Stimulated activated CD4-positive, alpha-beta T cell treated with anti-CD3 and anti-CD28 coated beads, Interleukin-1b, Interleukin-23, amount 100 ng/mL, for 48 hours (primary cell): Measurements from ENCODE around the gene C7.

ENCODE experiments used
- DNase-seq: peaks from one replicate; pipeline ENCODE4 v3.0.0-alpha.2; 2020

The C7 gene

DNA sequence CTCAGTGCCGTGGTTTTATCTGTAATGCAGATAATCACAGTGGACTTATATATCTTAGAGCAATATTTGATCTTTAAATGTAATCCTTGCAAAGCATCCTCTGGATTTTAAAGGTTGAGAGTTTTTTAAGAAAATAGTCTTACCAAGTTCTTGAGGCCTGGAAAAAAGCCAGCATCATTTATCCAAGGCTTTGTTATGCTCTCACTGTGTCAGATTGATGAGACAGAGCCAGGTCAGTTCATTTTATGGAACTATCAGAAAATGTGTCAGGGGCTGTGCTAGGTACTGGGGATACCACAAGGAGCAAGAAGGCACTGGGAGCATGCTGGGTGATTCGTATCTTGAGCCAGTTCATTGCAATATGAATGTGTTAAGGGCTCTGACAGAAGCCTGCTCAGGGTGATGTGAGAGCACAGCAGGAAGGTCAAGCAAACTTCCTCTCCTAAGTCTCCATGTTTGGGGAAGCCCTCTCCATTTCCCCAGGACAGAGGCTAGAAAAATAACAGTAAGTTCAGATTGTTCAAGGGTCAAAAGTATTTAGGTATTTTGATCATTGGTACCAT lies 19.7 kb downstream of the C7 start:
- DNase-seq: no peak

DNA sequence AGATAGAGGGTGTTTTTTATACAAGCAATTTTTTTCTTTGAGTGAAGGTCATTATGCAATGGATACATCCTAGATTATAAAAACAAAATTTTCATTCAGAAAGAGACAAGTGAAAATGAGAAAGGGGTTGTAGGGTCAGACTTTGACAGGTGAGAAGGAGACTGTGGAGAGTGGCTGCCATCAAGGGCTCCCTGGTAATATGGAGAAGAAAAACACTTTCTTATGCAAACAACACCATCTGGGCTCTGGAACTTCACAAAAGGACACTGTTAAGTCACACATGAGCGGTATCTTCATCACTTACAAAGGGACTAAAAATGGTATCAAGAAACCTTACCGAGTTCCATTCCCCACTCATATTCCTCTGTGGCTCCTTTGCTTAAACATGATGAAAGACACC lies 23.5 kb downstream of the C7 start:
- no peak for DNase-seq

DNA sequence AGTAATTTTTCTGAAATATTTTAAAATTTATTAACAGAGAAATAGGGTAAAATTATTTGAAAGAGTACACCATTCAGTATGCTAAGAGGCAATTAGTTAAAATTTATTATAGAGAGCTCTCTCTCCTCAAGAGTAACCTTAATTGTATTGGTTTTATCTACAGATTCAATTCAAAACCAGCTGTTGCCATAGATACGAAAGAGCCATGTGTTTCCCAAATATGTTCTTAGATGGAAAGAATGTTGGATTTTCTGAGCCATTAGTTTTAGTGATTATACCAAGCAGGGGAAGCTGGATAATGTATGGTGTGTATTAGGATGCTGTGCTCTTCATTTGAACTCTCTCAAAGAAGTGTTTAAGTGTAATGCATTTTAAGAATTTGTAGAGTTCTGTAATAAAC lies 27.8 kb downstream of the C7 start:
- no peak for DNase-seq

DNA sequence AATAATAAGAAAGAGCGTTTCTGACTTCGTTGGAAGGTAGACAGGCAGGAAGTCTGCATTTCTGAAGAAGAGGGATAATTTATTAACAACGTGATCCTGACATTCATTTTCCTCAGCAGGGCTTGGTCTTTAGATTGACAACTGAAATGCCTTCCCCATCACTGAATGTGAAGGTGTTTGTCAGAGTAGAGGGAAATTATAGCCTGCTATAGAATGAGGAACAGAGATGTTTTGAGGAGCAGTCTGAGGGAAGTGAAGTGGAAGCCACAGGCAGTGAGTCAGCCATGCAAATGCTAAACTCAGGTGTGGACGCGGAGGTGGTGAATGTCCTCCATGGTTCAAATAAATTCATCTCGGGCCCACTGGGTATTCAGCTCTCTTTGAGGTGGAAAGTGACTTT lies 30.5 kb downstream of the C7 start:
- no peak for DNase-seq

DNA sequence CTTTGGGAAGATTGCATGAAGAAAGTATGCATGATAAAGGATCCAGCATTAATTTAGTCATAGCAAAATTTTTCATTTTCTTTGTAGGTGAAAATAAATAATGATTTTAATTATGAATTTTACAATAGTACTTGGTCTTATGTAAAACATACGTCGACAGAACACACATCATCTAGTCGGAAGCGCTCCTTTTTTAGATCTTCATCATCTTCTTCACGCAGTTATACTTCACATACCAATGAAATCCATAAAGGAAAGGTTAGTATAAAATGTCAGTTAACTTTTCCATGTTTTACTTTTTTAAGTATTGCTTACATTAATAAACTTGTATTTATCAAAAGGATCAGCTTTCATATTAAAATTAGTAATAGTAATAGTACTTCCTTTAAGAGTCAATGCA lies 35.8 kb downstream of the C7 start:
- no peak for DNase-seq

DNA sequence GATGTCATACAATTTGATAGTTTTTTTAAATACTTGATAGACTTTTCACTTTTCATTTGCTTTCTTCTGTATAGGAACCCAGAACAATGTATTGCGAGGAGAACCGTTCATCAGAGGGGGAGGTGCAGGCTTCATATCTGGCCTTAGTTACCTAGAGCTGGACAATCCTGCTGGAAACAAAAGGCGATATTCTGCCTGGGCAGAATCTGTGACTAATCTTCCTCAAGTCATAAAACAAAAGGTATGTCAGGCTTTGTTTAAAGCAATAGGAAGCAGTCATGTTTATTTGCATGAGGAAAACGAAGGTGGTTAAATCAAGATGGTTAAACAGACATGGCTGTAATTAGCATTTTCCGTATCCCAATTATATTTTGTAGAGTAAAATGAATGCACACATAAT lies 46.0 kb downstream of the C7 start:
- no peak for DNase-seq

DNA sequence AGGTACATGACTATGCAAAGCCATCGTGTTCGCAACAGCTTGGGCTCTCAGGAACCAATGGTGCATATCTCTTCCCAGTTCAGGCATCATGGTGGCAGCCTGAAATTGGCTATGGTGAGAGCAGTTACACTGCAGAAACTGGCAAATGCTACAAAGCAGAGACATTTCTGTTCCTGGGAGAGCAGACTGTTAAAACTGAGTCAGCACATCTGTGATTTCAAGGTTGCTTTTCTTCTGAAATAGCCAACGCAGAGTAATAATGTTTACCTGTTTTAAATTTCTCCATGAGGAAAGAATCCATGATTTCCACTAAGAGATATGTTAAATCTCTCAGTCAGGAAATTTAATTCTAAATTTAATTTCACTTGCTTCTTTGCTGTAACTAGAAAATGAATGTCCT lies 47.8 kb downstream of the C7 start:
- no peak for DNase-seq

DNA sequence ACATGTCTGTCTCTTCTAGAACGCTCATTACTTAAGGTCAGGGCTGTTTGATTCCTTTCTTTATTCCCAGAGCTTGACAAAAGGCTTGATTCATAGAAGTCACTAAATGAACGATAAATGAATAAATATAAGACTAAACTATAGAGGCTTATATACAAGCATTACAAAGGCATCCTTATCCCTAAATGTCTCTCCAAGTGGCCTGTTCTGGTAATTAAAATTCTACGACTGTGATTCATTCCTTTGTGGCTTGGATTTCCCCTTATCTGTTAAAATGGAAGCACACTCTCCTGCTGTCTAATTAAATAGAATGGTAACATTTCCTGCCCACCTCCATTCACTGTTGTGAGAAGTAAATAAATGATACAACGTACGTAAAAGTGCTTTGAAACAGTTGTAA lies 49.5 kb downstream of the C7 start:
- no peak for DNase-seq

DNA sequence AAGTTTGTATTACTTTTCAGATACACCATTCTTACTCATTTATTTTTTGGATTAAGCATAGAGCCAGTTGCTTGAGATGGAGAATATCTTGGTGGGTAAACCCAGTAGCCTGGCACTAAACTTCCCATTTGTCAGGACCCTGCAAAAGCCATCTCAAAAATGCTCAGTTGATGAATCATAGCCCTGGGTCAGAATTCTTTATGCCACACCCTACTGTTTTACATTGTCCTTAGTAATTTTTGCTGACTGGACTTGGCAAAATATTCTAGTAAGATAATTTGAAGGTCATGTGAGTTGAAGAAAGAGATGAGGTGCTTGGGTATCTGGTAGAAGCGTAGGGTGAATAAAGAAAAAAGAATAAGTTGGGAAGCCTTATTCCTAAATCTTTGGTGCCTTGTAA lies 50.7 kb downstream of the C7 start:
- no peak for DNase-seq

DNA sequence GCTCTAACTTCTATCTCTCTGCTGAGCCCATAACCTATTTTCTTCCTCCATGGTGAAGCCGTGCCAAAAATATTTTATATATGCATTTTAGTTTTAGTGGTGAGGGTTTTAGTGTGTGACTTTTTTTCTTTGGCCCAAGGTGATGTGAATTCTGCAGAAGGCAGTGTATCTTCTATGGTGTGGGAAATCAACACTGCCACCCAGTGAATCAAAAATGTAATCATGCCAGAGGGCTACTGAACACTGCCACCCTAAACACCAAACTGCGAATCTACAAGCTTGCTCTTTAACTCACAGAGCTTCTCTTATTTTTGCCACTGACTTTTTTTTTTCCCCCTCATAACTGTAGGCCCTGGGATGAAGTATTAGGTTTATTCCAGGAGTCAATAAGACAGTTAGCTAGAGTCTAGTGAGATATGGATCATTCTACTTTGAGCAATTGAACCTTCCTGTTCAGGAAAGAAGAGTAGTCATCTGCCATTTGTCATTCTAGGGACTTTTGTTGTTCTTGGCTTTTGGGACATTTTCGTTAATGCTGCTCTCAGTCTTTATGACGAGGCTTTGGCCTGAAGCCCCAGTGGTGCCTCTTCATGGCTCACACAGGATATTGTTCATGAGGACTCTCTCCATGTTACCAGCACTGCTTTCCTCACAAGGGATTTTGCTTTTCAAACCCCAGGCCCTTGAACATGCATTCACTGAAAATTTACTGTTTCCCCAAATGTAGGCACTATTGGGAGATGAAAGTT lies 53.1 kb downstream of the C7 start:
- DNase-seq: no peak

DNA sequence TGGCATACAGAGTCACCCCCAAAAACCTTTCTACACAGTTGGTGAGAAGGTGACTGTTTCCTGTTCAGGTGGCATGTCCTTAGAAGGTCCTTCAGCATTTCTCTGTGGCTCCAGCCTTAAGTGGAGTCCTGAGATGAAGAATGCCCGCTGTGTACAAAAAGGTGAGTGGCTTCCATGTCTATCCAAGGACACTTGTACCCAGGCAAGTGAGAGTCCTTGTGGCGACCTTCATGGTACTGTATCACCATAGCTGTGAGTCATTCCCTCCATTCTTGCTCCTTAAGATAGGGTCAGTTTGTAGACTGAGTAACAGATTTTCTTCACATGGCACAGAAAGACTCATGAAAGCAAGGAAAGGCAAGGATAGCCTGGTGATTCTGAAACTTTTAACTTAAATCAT lies 63.1 kb downstream of the C7 start:
- DNase-seq: no peak

DNA sequence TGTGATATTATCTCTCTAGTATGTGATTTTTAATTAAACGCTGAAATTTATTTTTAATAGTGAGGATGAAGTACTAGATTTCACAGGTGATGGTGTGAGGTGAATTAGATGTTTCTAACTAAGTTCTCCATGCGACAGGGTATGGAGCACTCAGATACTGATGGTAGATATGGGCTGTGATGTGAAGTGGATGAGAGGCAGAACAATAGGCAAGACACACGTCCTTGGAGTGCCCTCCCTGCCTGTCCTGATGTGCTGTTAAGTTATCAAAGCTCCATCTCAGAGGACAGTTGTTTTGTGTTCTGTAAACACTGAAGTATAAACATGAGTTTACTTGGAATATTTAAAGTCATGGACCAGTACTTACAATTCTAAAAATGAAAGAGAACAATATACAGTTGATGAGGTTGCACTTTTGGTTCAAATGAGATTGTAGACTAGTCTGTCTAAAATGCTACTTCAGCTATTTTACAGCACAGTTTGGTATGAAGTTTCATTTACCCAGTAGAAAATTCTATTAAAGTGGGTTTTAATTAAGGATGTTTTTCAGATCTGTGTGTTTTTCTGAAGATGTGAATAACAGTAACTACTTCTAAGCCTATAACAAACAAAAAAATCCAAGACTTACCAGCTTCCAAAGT lies 64.2 kb downstream of the C7 start:
- no peak for DNase-seq

DNA sequence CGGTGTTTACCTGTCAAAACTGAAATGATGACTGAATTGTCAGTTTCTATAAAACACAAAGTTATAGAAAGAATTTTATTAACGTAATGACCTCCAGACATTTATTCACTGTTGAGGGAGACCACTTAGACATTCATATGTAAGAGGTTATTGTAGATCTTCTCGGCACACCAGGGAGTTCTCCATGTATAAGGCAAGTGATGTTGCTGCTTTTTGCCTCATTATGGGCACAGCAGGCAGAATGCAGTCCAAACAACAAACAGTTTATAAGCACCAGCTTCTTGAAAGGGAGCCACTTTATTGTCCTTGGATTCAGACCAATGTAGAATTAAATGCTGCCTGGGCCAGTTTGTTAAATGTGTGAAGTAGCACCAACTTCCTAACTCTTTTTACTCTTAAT lies 66.7 kb downstream of the C7 start:
- DNase-seq: no peak

DNA sequence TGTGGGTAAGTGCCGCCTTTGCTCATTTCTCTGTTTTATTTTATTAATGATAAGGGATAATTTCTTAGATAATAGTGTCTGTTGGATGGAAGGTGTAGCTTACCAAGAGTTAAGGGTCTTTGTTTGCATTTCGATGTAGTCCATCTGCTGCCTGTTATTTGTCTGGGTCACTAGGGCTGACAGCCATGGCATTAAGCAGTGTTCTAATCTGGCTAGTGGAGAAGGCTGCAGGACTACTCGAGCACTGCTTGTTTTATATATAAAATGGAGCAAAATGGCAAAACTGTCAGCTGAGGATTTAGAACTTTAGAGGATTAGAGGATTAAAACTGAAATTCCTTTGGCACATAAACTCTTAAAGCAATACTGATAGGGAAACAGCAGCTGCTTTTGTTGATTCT lies 67.5 kb downstream of the C7 start:
- no peak for DNase-seq

DNA sequence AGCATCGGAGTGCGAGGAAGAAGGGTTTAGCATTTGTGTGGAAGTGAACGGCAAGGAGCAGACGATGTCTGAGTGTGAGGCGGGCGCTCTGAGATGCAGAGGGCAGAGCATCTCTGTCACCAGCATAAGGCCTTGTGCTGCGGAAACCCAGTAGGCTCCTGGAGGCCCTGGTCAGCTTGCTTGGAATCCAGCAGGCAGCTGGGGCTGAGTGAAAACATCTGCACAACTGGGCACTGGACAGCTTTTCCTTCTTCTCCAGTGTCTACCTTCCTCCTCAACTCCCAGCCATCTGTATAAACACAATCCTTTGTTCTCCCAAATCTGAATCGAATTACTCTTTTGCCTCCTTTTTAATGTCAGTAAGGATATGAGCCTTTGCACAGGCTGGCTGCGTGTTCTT lies 72.1 kb downstream of the C7 start:
- no peak for DNase-seq

DNA sequence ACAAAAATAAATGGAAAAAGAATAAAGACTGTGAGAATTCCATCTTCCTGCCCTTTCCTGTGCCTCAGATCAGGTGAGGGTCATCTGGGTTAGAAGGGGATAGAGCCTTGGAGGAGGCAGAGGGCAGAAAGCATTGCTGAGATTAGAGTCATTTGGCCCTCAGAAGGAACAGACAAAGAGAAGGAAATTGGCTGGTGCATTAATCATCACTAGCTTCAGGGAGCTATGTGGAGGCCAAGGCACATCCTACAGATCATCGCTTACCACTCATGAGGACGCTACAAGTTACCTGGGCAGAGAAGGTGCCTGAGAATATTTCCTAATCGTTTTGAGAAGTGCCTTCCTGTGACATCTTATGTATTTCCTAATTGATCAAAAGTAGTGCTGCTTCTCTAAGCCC lies 74.5 kb downstream of the C7 start:
- DNase-seq: no peak

DNA sequence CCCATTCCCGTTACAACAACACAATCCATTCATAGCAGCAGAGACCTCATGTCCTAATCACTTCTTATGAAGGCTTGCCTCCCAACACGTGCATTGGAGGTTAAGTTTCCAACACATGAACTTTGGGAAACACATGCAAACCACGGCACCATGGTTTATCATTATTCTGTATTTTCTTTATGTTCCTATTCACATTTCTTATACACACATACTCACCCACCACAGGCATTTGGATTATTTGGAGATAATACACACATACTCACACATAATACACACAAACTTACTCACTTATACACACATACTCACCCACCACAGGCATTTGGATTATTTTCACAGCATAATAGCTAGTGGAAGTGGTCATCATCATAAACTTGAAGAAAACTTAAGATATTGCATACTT lies 75.6 kb downstream of the C7 start:
- no peak for DNase-seq

DNA sequence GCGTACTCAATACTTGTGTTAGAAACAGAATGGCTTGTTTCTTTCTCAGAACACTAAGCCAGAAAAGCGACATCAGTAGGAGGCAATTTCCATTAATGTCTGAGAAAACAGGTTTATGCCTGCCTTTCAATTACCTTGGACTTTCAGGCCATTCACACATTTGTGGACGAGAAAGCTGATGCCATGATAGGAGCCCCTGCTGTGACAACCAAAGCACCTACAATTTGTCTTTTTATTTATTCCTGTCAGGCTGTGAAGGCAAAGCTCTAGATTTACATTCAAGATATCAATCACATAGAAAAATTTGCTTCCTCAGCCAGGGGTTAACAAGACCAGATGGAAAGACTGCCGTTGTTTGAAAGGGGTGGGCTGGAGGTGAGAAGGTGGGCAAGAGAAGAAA lies 76.2 kb downstream of the C7 start:
- no peak for DNase-seq

DNA sequence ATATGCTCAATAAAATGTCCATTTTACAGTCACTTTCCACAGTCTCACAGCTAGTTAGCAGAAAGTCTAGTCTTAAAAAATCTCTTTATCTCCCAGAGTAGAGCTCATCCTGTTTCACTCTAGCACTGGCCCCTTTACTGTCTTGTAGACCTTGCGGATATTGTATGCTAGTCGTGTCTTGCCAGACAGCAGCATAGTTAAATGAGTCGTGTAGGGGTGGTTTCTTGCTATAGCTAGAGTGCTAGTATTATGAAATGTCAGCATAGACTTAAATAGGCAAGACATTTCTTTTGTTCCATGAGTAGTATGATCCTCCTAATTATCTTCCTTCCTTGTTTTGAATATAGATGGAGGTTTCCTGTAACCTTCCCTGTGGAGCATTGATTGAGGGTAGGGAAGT lies 77.4 kb downstream of the C7 start:
- no peak for DNase-seq

DNA sequence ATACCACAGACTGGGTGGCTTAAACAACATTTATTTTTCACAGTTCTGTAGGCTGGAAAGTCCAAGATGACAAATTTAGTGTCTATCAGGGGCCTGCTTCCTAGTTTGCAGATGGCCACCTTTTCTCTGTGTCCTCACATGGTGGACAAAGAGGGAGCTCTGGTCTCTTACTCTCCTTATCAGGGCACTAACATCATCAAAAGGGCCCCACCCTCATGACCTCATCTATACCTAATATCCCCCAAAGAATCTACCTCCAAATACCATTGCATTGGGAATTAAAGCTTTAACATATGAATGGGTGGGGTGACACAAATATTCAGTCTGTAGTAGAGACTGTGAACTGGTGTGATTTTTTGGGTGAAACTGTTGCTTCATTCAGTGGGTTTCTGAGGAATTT lies 78.1 kb downstream of the C7 start:
- DNase-seq: no peak

DNA sequence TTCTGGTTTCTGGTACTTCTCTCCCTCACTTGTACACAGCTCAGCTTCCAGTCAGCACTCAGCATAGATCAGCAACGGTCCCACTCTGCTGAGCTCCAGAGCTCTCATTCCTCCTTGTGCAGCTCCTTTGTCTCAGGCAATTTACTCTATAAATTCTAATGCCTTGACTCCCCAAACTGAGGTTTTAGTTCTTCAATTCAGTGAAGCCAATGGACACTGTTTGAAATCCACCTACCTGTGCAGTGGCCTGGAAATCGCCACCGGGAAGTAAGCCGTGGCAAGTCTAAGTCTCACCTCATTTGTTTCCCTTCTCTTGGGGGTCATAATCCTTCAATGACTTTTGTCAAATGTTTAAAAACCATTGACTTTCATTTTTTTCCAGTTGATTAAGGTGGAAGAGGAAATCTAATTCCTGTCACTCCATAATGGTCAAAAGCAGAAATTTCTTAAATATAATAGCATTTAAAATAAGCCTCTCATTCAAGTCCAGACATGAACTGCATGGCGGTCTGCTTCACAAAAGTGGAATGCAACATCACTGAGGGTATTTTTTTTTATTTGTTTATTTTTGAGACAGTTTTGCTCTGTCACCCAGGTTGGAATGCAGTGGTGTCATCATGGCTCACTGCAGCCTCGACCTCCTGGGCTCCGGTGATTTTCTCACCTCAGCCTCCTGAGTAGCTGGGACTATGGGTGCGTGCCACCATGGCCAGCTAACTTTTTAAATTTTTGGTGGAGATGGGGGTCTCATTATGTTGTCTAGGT lies 79.6 kb downstream of the C7 start:
- DNase-seq: no peak

DNA sequence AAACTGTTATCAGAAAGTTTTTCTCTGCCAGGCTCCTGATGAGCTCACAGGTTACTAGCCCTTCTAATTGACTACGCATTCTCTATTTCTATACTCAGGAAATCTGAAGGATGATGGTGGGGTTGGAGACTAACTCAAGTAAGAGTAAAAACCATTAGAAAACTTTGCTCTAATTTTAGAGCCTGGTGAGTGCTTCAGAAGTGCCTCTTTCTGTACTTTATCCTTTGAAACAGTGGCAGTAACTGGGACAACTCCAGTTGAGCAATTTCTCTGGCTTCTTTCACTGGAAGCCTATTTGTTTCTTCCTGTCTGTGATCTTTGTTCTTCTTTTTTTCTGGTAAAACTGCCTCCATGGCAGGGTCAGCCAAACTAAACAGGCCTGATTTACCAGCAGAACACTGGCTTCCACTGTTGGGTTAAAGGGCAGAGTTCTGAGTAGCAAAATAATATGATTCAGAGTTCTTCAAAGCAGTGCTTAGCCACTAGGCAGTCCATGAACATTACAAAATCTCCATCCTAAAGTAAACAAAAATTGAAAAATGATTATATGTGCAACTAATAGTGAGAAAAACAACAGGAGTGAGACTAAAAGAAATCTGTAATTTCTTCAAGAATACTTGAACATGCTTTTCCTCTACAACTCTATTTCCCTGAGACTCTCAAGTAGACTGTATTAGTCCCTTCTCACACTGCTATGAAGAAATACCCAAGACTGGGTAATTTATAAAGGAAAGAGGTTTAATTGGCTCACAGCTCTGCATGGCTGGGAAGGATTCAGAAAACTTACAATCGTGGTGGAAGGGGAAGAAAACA lies 82.1 kb downstream of the C7 start:
- DNase-seq: no peak

DNA sequence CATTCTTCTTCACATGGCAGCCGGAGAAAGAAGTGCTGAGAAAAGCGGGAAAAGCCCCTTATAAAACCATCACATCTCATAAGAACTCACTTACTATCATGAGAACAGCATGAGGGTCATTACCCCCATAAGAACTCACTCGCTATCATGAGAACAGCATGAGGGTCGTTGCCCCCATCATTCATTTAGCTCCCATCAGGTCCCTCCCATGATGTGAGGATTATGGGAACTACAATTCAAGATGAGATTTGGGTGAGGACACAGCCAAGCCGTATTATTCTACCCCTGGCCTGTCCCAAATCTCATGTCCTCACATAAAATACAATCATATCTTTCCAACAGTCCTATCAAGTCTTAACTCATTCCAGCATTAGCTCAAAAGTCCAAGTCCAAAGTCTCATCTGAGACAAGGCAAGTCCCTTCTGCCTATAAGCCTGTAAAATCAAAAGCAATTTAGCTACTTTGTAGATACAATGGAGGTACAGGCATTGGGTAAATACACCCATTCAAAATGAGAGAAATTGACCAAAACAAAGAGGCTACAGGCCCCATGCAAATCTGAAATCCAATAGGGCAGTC lies 82.8 kb downstream of the C7 start:
- no peak for DNase-seq
